Activated CD8-positive, alpha-beta memory T cell treated with anti-CD3 and anti-CD28 coated beads for 4 hours (primary cell): Measurements from ENCODE around the gene ZBTB37.
A peak's percentile ranks its signal among the peaks of the same experiment; 100 is the strongest.
"Not testable (repeated sequence)": the region's sequence is repeated elsewhere in the genome, so short reads cannot be mapped to it uniquely, and the experiment has no call there.

ENCODE experiments used
- DNase-seq, 2 donors: peaks; one replicate each; pipeline ENCODE4 v3.0.0-alpha.2; 2020; ENCODE audit warnings: low read depth in 2 of 2

ZBTB37 gene

GRCh38 chr1:173865468-173866164, 2.6 kb upstream of the ZBTB37 start:
- DNase-seq, result no peak

GRCh38 chr1:173866413-173867115, 1.6 kb upstream of the ZBTB37 start:
- no peak for DNase-seq

- DNase-seq, result peak in 1 of 2 donors; percentile 27
Measured at GRCh38 chr1:173867141-173867752, 933 bp upstream of the ZBTB37 start.

- peak; percentile 99 for DNase-seq
Measured at GRCh38 chr1:173867753-173868265, 371 bp upstream of the ZBTB37 start, which contains the start of gene GAS5. Gene GAS5 (minus strand): TSS chr1:173867989.

GRCh38 chr1:173869021-173869359, 810 bp downstream of the ZBTB37 start:
- no peak for DNase-seq

- no peak for DNase-seq
Measured at GRCh38 chr1:173870252-173871075, 2.3 kb downstream of the ZBTB37 start.

GRCh38 chr1:173871091-173871490, 2.9 kb downstream of the ZBTB37 start:
- DNase-seq, result no peak

- DNase-seq, result no peak
Measured at GRCh38 chr1:173871500-173871899, 3.3 kb downstream of the ZBTB37 start.

- no peak for DNase-seq
Measured at GRCh38 chr1:173876732-173877131, 8.6 kb downstream of the ZBTB37 start.

GRCh38 chr1:173878251-173878650, 10.1 kb downstream of the ZBTB37 start:
- no peak for DNase-seq

GRCh38 chr1:173881117-173881516, 12.9 kb downstream of the ZBTB37 start:
- not testable (repeated sequence) for DNase-seq

GRCh38 chr1:173884701-173885100, 16.5 kb downstream of the ZBTB37 start:
- DNase-seq, result no peak

GRCh38 chr1:173886746-173887611, 18.8 kb downstream of the ZBTB37 start:
- no peak for DNase-seq

- DNase-seq, result no peak
Measured at GRCh38 chr1:173887627-173888026, 19.4 kb downstream of the ZBTB37 start.

GRCh38 chr1:173888749-173889148, 20.6 kb downstream of the ZBTB37 start:
- no peak for DNase-seq

GRCh38 chr1:173889885-173890284, 21.7 kb downstream of the ZBTB37 start:
- no peak for DNase-seq

- no peak for DNase-seq
Measured at GRCh38 chr1:173893611-173894010, 25.4 kb downstream of the ZBTB37 start.

- DNase-seq, result no peak
Measured at GRCh38 chr1:173894189-173894588, 26.0 kb downstream of the ZBTB37 start.

GRCh38 chr1:173900427-173900826, 32.2 kb downstream of the ZBTB37 start:
- no peak for DNase-seq

GRCh38 chr1:173900992-173901391, 32.8 kb downstream of the ZBTB37 start:
- DNase-seq, result no peak
